CD1c-positive myeloid dendritic cell (primary cell): ENCODE measurements around the gene SIRPA.

Experiments used
- DNase-seq: peaks from one replicate; pipeline ENCODE4 v3.0.0-alpha.2; 2016; ENCODE audit errors: extremely low spot score

SIRPA gene

DNA sequence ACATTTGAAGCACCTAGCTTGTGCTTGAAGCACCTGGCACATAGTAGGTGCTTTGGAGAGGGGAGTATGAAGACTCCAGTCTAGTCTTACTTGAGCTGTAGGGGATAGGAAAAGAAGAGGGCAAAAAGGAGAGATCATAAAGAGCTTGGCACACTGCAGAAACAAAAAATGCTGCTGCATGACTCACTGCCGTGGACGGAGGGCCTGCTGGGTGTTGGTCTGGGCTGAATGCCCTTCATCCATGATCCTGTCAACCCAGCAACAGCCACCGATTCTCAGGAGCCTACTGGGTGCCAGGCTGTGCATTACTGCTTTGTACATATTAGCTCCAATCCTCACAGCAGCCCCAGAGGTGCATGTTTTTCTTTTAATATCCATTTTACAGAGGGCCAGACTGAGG, 92.6 kb downstream of the SIRPA start:
- no peak for DNase-seq
